K562 (cell line): ENCODE measurements around the gene AGT. TPM values are rescaled to one million over a fixed set of nuclear protein-coding genes. Genes with fewer than 3 reads are reported as not detected.

Experiments used
- ATAC-seq: fragments of 200-7000 bp; cut with Tn5 transposase; 3 replicates; pipeline ENCODE4 v1.9.1; 2020; ENCODE audit warnings: moderate library complexity
- BruUV-seq: library from RNA; stranded (reverse); fragments of 400-500 nt; replicated peaks from 2 replicates; lab custom pipeline; 2021; lab: Mats Ljungman, UMichigan
- CTCF ChIA-PET: fragments of 300-600 bp; formaldehyde crosslinking; extraction: SDS; loops from one replicate; lab custom pipeline; 2021; ENCODE audit warnings: low intra/inter-chr PET ratio; lab: Yijun Ruan, JAX
- POLR2A ChIA-PET: fragments of 300-600, 350-650 bp; sonication (Branson Sonifier 250); formaldehyde crosslinking; extraction: SDS; loops from one replicate; lab custom pipeline; 2021; ENCODE audit warnings: antibody characterized with exemption, inconsistent platforms; lab: Yijun Ruan, JAX
- DNase-seq, 4 experiments: peaks; one replicate each; pipeline versions ENCODE4 v3.0.0 to v3.0.0-alpha.2; 2011 to 2018; ENCODE audit warnings: low spot score in 3 of 4, mixed read lengths in 3 of 4; ENCODE audit errors: extremely low read depth in 1 of 4
- FAIRE-seq: peaks from 2 replicates; lab custom pipeline; 2011; peaks lifted over from hg19 to GRCh38; lab: Jason Lieb, UNC
- H2AFZ ChIP-seq: 2 replicates; pipeline ENCODE4 v1.6.0; 2011; ENCODE audit warnings: low read depth, low read length, control low read depth, inconsistent platforms
- H3K27ac ChIP-seq: fragments of 200-600 bp; 3 replicates; pipeline ENCODE4 v1.8.0; 2011; ENCODE audit warnings: low read depth, mild to moderate bottlenecking, control low read depth, inconsistent platforms, low read length, moderate library complexity, mixed read lengths; ENCODE audit errors: extremely low read depth
- H3K27me3 ChIP-seq, 2 experiments: fragments of 300-600 bp in 1 of 2; 2 replicates in 1 of 2; 3 replicates in 1 of 2; pipeline versions ENCODE4 v1.6.0 to v1.8.0; 2011; ENCODE audit warnings: inconsistent platforms in 2 of 2, low read length in 2 of 2, mild to moderate bottlenecking in 1 of 2, mixed read lengths in 1 of 2, moderate library complexity in 1 of 2; ENCODE audit not compliant: control insufficient read depth in 2 of 2, insufficient read depth in 2 of 2
- H3K36me3 ChIP-seq: fragments of 300-600 bp; 3 replicates; pipeline ENCODE4 v1.8.0; 2011; ENCODE audit warnings: mild to moderate bottlenecking, low read length, inconsistent platforms; ENCODE audit not compliant: control insufficient read depth, insufficient read depth
- H3K4me1 ChIP-seq, 2 experiments: fragments of 200-600 bp in 1 of 2; replicated peaks in 1 of 2; 2 replicates in 1 of 2; 3 replicates in 1 of 2; pipeline versions ENCODE4 v1.5.1 to v1.8.0; 2011; ENCODE audit warnings: inconsistent platforms in 2 of 2, low read length in 2 of 2, mild to moderate bottlenecking in 1 of 2, mixed read lengths in 1 of 2, moderate library complexity in 1 of 2; ENCODE audit not compliant: control insufficient read depth in 2 of 2, insufficient read depth in 2 of 2
- H3K4me2 ChIP-seq: 2 replicates; pipeline ENCODE4 v1.6.1; 2011; ENCODE audit warnings: low read length, control low read depth, inconsistent platforms, mixed read lengths; ENCODE audit not compliant: insufficient read depth
- H3K4me3 ChIP-seq: fragments of 200-600 bp; sonication (generic), shearing (Covaris generic); 2 replicates; pipeline ENCODE4 v1.5.1; 2016; ENCODE audit warnings: control low read depth, inconsistent platforms
- H3K79me2 ChIP-seq: fragments of 200-600 bp; 3 replicates; pipeline ENCODE4 v1.8.0; 2011; ENCODE audit warnings: low read length, inconsistent platforms; ENCODE audit not compliant: control insufficient read depth, insufficient read depth
- H3K9ac ChIP-seq, 2 experiments: 2 replicates each; pipeline versions ENCODE4 v1.6.0 to v1.6.1; 2011; ENCODE audit warnings: low read depth in 2 of 2, low read length in 2 of 2, control low read depth in 1 of 2, inconsistent platforms in 1 of 2, mild to moderate bottlenecking in 1 of 2, mixed read lengths in 1 of 2; ENCODE audit not compliant: insufficient read depth in 1 of 2
- H3K9me1 ChIP-seq: one replicate; pipeline ENCODE4 v1.6.0; 2011; ENCODE audit warnings: inconsistent platforms, mild to moderate bottlenecking, low read length, moderate library complexity; ENCODE audit not compliant: control insufficient read depth, insufficient read depth
- H3K9me3 ChIP-seq: replicated peaks from 2 replicates; pipeline ENCODE4 v1.5.1; 2011; ENCODE audit warnings: low read depth, low read length, inconsistent platforms; ENCODE audit not compliant: control insufficient read depth, insufficient read depth
- H4K20me1 ChIP-seq: replicated peaks from 2 replicates; pipeline ENCODE4 v1.6.1; 2011; ENCODE audit warnings: low read length, inconsistent platforms, mixed read lengths; ENCODE audit not compliant: control insufficient read depth, insufficient read depth
- C11orf30 ChIP-seq: fragments of 450-650 bp; IDR thresholded peaks from 2 replicates; pipeline ENCODE4 v1.6.1; 2016; ENCODE audit warnings: low read depth, mild to moderate bottlenecking
- FOXJ2 ChIP-seq: fragments of 200-800 bp; sonication (Bioruptor generic); IDR thresholded peaks from 2 replicates; pipeline ENCODE4 v1.6.1; 2016; ENCODE audit warnings: missing genetic modification characterization, missing compliant biosample characterization
- FOXM1 ChIP-seq, 2 experiments: fragments of 450-650 bp in 1 of 2; sonication (generic) in 1 of 2; formaldehyde crosslinking in 1 of 2; IDR thresholded peaks; 2 replicates each; pipeline versions ENCODE4 v1.6.1 to v1.9.0; 2017 to 2022; ENCODE audit warnings: low read depth in 2 of 2, mild to moderate bottlenecking in 2 of 2, missing genetic modification reagents in 1 of 2, moderate library complexity in 1 of 2
- NCOA2 ChIP-seq, 2 experiments: fragments of 450-650 bp; IDR thresholded peaks; 2 replicates each; pipeline ENCODE4 v1.6.1; 2018; ENCODE audit warnings: mild to moderate bottlenecking in 2 of 2, moderate library complexity in 1 of 2; ENCODE audit not compliant: partially characterized antibody in 2 of 2
- POLR2AphosphoS5 ChIP-seq: IDR thresholded peaks from 2 replicates; pipeline ENCODE4 v1.6.1; 2011; ENCODE audit warnings: mild to moderate bottlenecking, low read depth, low read length, moderate library complexity; ENCODE audit not compliant: control insufficient read depth, insufficient read depth
- PPARD ChIP-seq: fragments of 250-450 bp; sonication (Bioruptor Pico); IDR thresholded peaks from 2 replicates; pipeline ENCODE4 v1.8.0; 2022; ENCODE audit warnings: inconsistent platforms, mild to moderate bottlenecking, moderate library complexity
- REST ChIP-seq, 2 experiments: fragments of 450-650 bp; formaldehyde crosslinking in 1 of 2; IDR thresholded peaks; 2 replicates each; pipeline versions ENCODE4 v1.4.0 to v1.6.1; 2014 to 2020; ENCODE audit warnings: mild to moderate bottlenecking in 2 of 2, borderline replicate concordance in 1 of 2, low read depth in 1 of 2
- RNF2 ChIP-seq: sonication (generic); IDR thresholded peaks from 2 replicates; pipeline ENCODE4 v1.6.1; 2016
- SNIP1 ChIP-seq: fragments of 450-650 bp; IDR thresholded peaks from 2 replicates; pipeline ENCODE4 v1.7.1; 2017; ENCODE audit warnings: low read depth, mild to moderate bottlenecking
- SREBF1 ChIP-seq: fragments of 150-350 bp; IDR thresholded peaks from 2 replicates; pipeline ENCODE4 v1.6.1; 2014; ENCODE audit warnings: antibody characterized with exemption, low read depth, low read length, borderline replicate concordance
- SREBF2 ChIP-seq: sonication (generic); formaldehyde crosslinking; IDR thresholded peaks from 2 replicates; pipeline ENCODE4 v1.4.0; 2020; ENCODE audit warnings: mild to moderate bottlenecking, missing genetic modification reagents
- WGBS: fragments of 100-300 bp; shearing (Covaris generic); methylation state at CpG from one replicate; pipeline ENCODE4 v1.1.6; 2016; ENCODE audit warnings: low coverage, mixed read lengths; ENCODE audit not compliant: insufficient coverage; ENCODE audit errors: missing lambda C conversion rate; 5-methylcytosine and 5-hydroxymethylcytosine counted together
- in situ Hi-C: fragments of 300-500 bp; cut with MboI; formaldehyde crosslinking; loops from 4 replicates; pipeline ENCODE4 v1.15.0; 2018; ENCODE audit warnings: inconsistent platforms, mixed read lengths
- intact Hi-C: fragments of 100-400 bp; cut with micrococcal nuclease; formaldehyde crosslinking; loops from 2 replicates; pipeline ENCODE4 v1.14.2; 2022
- polyA plus RNA-seq, 8 experiments: library from polyadenylated mRNA; depleted of rRNA in 4 of 8; stranded (reverse) in 5 of 8; unstranded in 3 of 8; fragments of >200 nt; fragmentation: Nextera tagmentation in 2 of 8; fragmentation: Illumina TruSeq in 1 of 8; extraction: Ambion mirVana in 2 of 8; extraction: Trizol in 1 of 8; gene quantifications; 2 replicates each; pipeline versions ENCODE4 v1.2.1 to v1.2.3, GENCODE V29; 2011 to 2014; ENCODE audit warnings: inconsistent platforms in 1 of 8, missing spikeins in 1 of 8
- total RNA-seq, 7 experiments: library from RNA; depleted of rRNA in 6 of 7; stranded (reverse); fragments of >200 nt in 6 of 7; fragmentation: Illumina TruSeq in 2 of 7; extraction: Trizol in 2 of 7; gene quantifications; 2 replicates each; pipeline versions ENCODE4 v1.2.1 to v1.2.3, GENCODE V29; 2011 to 2021; ENCODE audit warnings: low replicate concordance in 1 of 7

Gene AGT
- total and polyA plus RNA-seq, 9 of the 15 experiments (the other 6 are each of a cell fraction or from before 2014, with no cell fraction given), result 0.40 TPM; not detected in 8

DNA sequence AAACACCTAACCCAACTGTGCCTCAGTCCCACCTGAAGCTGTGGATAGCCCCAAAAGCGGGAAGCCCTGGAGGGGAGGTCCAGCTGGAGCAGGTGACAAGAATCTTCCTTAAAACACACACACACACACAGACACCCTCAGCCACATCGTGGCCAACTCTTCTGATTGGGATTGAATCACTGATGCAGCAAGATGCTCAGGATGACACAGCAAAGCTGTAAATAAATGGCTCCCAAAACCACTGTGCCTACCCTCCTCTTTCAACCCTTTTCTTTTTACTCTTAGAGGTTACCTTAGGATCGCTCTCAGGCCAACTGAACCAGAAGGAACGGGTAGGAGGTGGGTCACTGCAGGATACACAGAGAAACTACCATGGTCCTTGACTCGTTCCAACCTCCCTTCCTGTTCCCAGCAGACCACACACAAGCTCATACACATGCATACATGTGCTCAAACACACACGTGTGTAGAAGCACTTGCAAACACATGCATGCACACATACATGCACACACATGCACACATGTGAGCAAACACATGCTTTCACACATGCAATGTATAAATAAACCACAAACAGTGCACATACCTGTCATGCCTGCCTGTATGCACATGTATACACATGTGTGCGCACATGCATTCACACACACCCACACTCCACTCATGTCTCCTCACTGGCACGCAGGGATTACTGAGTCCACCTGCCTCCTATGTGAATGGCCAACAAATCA lies 47.7 kb upstream of the AGT start (continued):
- TF ChIP-seq FOXM1 (IDR thresholded peaks at IDR 0.05; ENCODE audit: low read depth) (no peak), FOXM1 (CRISPR knock-in tag; IDR thresholded peaks at IDR 0.05; ENCODE audit: low read depth) (no peak), SREBF1 (no peak), FOXJ2 (tag) (no peak), RNF2 (no peak), C11orf30 (0 out of 2 replicates have a peak, but pooled peaks have one; percentile 35), PPARD (CRISPR knock-in tag) (no peak), SREBF2 (CRISPR knock-in tag) (no peak), NCOA2 (IDR thresholded peaks at IDR 0.05; ENCODE audit: partially characterized antibody in 2 of 2) (no peak), SNIP1 (no peak)

- peak; percentile 72 for ATAC-seq
- Histone ChIP-seq H3K27ac (no peak overlapping the region), H3K9ac (no peak overlapping the region), H3K9me1 (no peaks in the 10 kb centered on the region), H3K4me2 (no peak overlapping the region), H3K9me3 (no peaks in the 10 kb centered on the region), H3K4me3 (no peak overlapping the region), H2AFZ (no peak overlapping the region), H4K20me1 (peaks cover 9% of the 10 kb centered on the region; the same call in 1 of the 2 replicates), H3K27me3 (peaks cover 43 to 75% of the 10 kb centered on the region in 2 experiments), H3K79me2 (no peaks in the 10 kb centered on the region), H3K4me1 (no peaks in the 10 kb centered on the region), H3K36me3 (no peaks in the 10 kb centered on the region)
- no TSS peak for BruUV-seq
- WGBS, result 2% methylated on average over 7 of the region's 7 CpGs
- ChIA-PET POLR2A (no interaction called here), CTCF (no interaction called here)
- in situ Hi-C loops (no loop called here), intact Hi-C loops (no loop called here)
- DNase-seq, result peak in 1 of 4 experiments; percentile 32
- FAIRE-seq, result no peak
- TF ChIP-seq REST (IDR thresholded peaks at IDR 0.05; ENCODE audit: borderline replicate concordance), result 0 out of 2 replicates have a peak, but pooled peaks have one; percentile 6
- no peak for TF ChIP-seq REST (CRISPR knock-in tag; IDR thresholded peaks at IDR 0.05; ENCODE audit: low read depth)
- TF ChIP-seq POLR2AphosphoS5, result no peak
Observed at GRCh38 chr1:230760360-230760827, 46.5 kb upstream of the AGT start.
